Glutamatergic neuron (in vitro differentiated cells): ENCODE results near the gene IFITM10. TPM values are rescaled to one million over a fixed set of nuclear protein-coding genes. Genes with fewer than 3 reads are reported as not detected.

Source experiments
- DNase-seq: peaks from one replicate; pipeline ENCODE4 v3.0.0; 2022
- H3K27ac Mint-ChIP-seq: one replicate; pipeline ENCODE4 v1.8.0; 2020; ENCODE audit warnings: mild to moderate bottlenecking, mixed read lengths, inconsistent platforms; ENCODE audit not compliant: unreplicated experiment
- H3K27me3 Mint-ChIP-seq: one replicate; pipeline ENCODE4 v1.8.0; 2020; ENCODE audit warnings: mild to moderate bottlenecking, moderate library complexity, mixed read lengths, inconsistent platforms; ENCODE audit not compliant: unreplicated experiment
- H3K36me3 Mint-ChIP-seq: one replicate; pipeline ENCODE4 v1.8.0; 2020; ENCODE audit warnings: mild to moderate bottlenecking, mixed read lengths, inconsistent platforms; ENCODE audit not compliant: unreplicated experiment
- H3K4me1 Mint-ChIP-seq: one replicate; pipeline ENCODE4 v1.8.0; 2020; ENCODE audit warnings: mild to moderate bottlenecking, low read depth, mixed read lengths, inconsistent platforms; ENCODE audit not compliant: unreplicated experiment
- H3K4me3 Mint-ChIP-seq: one replicate; pipeline ENCODE4 v1.8.0; 2020; ENCODE audit warnings: mild to moderate bottlenecking, mixed read lengths, inconsistent platforms; ENCODE audit not compliant: unreplicated experiment
- H3K9me3 Mint-ChIP-seq: one replicate; pipeline ENCODE4 v1.8.0; 2020; ENCODE audit warnings: mild to moderate bottlenecking, moderate library complexity, mixed read lengths, inconsistent platforms; ENCODE audit not compliant: unreplicated experiment
- total RNA-seq: library from RNA; stranded (reverse); fragmentation: NEBNext Ultra II Directional; extraction: Animal tissue kit (Norgen Biotek cat#: 25700); gene quantifications from one replicate; pipeline ENCODE4 v1.2.1, GENCODE V29; 2021; ENCODE audit not compliant: unreplicated experiment
- TF ChIP-seq, protein P1 (sequence below): fragments of 200-600 bp; sonication (generic); IDR thresholded peaks from one replicate; pipeline ENCODE4 v1.5.0; 2021; ENCODE audit not compliant: partially characterized antibody, unreplicated experiment

IFITM10 gene
- total RNA-seq, 1 donor from 2014 or later: 5.4 TPM

- Mint-ChIP-seq H3K27me3 (peaks cover 9% of the 10 kb centered on the region), H3K36me3 (peaks cover 4% of the 10 kb centered on the region), H3K4me3 (no peak overlapping the region), H3K4me1 (no peaks in the 10 kb centered on the region), H3K9me3 (peaks cover 1% of the 10 kb centered on the region), H3K27ac (no peak overlapping the region)
- no peak for DNase-seq
- TF ChIP-seq, protein P1, sequence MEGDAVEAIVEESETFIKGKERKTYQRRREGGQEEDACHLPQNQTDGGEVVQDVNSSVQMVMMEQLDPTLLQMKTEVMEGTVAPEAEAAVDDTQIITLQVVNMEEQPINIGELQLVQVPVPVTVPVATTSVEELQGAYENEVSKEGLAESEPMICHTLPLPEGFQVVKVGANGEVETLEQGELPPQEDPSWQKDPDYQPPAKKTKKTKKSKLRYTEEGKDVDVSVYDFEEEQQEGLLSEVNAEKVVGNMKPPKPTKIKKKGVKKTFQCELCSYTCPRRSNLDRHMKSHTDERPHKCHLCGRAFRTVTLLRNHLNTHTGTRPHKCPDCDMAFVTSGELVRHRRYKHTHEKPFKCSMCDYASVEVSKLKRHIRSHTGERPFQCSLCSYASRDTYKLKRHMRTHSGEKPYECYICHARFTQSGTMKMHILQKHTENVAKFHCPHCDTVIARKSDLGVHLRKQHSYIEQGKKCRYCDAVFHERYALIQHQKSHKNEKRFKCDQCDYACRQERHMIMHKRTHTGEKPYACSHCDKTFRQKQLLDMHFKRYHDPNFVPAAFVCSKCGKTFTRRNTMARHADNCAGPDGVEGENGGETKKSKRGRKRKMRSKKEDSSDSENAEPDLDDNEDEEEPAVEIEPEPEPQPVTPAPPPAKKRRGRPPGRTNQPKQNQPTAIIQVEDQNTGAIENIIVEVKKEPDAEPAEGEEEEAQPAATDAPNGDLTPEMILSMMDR: no peak
These were observed 32.1 kb downstream of the IFITM10 start for GRCh38 chr11:1718326-1718725.

DNA sequence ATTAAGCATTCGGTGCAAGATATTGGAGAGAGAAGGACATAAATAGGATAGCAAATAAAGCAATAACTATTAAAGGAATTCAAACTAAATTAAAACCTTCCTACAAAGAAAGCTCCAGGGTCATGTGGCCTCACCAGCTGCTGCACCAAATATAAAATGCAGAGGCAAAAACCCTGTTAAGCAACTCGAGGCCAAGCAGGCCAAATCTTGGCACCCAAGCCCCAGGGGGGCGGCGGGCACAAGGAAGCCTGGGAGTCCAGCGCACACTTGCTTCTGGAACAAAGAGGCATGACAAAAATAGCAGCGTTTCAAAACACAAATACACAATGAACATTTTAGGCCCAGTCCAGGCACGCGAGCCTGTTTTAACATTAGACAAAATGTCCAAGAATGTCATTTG, 32.6 kb downstream of the IFITM10 start:
- H3K27me3 Mint-ChIP-seq: peaks cover 9% of the 10 kb centered on the region
- H3K4me1 Mint-ChIP-seq: no peaks in the 10 kb centered on the region
- no peak overlapping the region for H3K27ac Mint-ChIP-seq
- TF ChIP-seq, protein P1: no peak
- no peak for DNase-seq
- H3K9me3 Mint-ChIP-seq: peaks cover 1% of the 10 kb centered on the region
- no peak overlapping the region for H3K4me3 Mint-ChIP-seq
- peaks cover 4% of the 10 kb centered on the region for H3K36me3 Mint-ChIP-seq

- H3K36me3 Mint-ChIP-seq: peaks cover 4% of the 10 kb centered on the region
- TF ChIP-seq, protein P1: no peak
- H3K27ac Mint-ChIP-seq: no peak overlapping the region
- no peak overlapping the region for H3K4me3 Mint-ChIP-seq
- DNase-seq: no peak
- peaks cover 1% of the 10 kb centered on the region for H3K9me3 Mint-ChIP-seq
- no peaks in the 10 kb centered on the region for H3K4me1 Mint-ChIP-seq
- peaks cover 7% of the 10 kb centered on the region for H3K27me3 Mint-ChIP-seq
These were observed 35.2 kb downstream of the IFITM10 start for GRCh38 chr11:1714908-1715885.

DNA sequence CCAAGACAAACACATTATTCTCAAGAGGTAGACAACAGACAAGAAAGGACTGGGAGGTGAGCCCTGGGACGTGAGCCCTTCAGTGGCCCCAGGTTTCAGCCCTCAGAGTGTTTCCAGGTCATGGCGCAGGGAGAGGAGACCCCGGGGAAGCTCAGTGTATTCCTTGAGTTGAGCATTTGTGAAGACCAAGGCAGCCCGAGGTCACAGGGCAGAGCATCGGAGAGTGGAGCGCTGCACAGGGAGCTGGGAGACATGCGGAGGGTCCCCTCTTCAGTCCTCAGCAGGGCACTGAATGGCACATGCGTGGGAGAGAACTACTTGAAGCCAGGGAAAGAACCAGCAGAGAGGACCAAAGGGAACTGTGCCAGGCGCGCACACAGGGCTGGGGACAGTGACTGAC, 41.7 kb downstream of the IFITM10 start:
- H3K9me3 Mint-ChIP-seq: peaks cover 7% of the 10 kb centered on the region
- H3K4me3 Mint-ChIP-seq: no peak overlapping the region

More for the DNA sequence above, 41.7 kb downstream of the IFITM10 start:
- H3K36me3 Mint-ChIP-seq: no peaks in the 10 kb centered on the region
- DNase-seq: no peak
- TF ChIP-seq, protein P1: no peak
- peaks cover 2% of the 10 kb centered on the region for H3K4me1 Mint-ChIP-seq
- H3K27me3 Mint-ChIP-seq: no peaks in the 10 kb centered on the region
- no peak overlapping the region for H3K27ac Mint-ChIP-seq
